Measurements from ENCODE around the gene KANSL1L.

- TF ChIP-seq, protein P1, sequence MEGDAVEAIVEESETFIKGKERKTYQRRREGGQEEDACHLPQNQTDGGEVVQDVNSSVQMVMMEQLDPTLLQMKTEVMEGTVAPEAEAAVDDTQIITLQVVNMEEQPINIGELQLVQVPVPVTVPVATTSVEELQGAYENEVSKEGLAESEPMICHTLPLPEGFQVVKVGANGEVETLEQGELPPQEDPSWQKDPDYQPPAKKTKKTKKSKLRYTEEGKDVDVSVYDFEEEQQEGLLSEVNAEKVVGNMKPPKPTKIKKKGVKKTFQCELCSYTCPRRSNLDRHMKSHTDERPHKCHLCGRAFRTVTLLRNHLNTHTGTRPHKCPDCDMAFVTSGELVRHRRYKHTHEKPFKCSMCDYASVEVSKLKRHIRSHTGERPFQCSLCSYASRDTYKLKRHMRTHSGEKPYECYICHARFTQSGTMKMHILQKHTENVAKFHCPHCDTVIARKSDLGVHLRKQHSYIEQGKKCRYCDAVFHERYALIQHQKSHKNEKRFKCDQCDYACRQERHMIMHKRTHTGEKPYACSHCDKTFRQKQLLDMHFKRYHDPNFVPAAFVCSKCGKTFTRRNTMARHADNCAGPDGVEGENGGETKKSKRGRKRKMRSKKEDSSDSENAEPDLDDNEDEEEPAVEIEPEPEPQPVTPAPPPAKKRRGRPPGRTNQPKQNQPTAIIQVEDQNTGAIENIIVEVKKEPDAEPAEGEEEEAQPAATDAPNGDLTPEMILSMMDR (IDR thresholded peaks at IDR 0.05): no peak
- no peak for TF ChIP-seq POLR2A (IDR thresholded peaks at IDR 0.05)
- TF ChIP-seq POLR2AphosphoS5 (IDR thresholded peaks at IDR 0.05): no peak
Observed at GRCh38 chr2:210203558-210203957, 32.3 kb upstream of the KANSL1L start.
